ENCODE measurements around the gene LYST.

LYST gene

GRCh38 chr1:235835226-235835625, 31.5 kb downstream of the LYST start:
- Histone ChIP-seq H3K27me3 (ENCODE audit: control insufficient read depth in 1 of 2, insufficient read depth in 1 of 2, low read length in 2 of 2) (no peaks in the 10 kb centered on the region), H2AFZ (ENCODE audit: low read depth, low read length) (no peak overlapping the region), H3K14ac (ENCODE audit: low read length in 2 of 2) (no peak overlapping the region), H4K8ac (ENCODE audit: low read length) (no peak overlapping the region), H2BK5ac (ENCODE audit: low read depth, low read length, poor library complexity, severe bottlenecking) (no peak overlapping the region), H3K4me3 (ENCODE audit: insufficient read depth in 1 of 2, low read depth in 1 of 2, low read length in 2 of 2) (peak overlapping the region in 1 of 2 experiments; percentile 70), H3K36me3 (ENCODE audit: control insufficient read depth in 1 of 2, insufficient read depth in 2 of 2, low read depth in 1 of 2, low read length in 2 of 2) (peaks cover 0 to 15% of the 10 kb centered on the region in 2 experiments), H4K91ac (ENCODE audit: low read length) (no peak overlapping the region), H2AK5ac (ENCODE audit: low read length, severe bottlenecking) (no peak overlapping the region), H3K27ac (ENCODE audit: low read length, poor library complexity, severe bottlenecking) (no peak overlapping the region), H3K4me2 (ENCODE audit: low read length, poor library complexity, severe bottlenecking) (no peak overlapping the region), H3K23ac (ENCODE audit: low read length in 2 of 2) (no peak overlapping the region), H2BK120ac (ENCODE audit: low read depth, low read length) (no peak overlapping the region), H2BK15ac (ENCODE audit: low read depth, poor library complexity, severe bottlenecking) (no peak overlapping the region), H3K9ac (ENCODE audit: low read length) (peak overlapping the region; percentile 87), H3K18ac (ENCODE audit: low read depth in 1 of 2, low read length in 2 of 2) (no peak overlapping the region), H2BK12ac (ENCODE audit: low read length in 2 of 2) (no peak overlapping the region), H3K79me1 (replicated peaks; ENCODE audit: low read length, poor library complexity, severe bottlenecking) (peaks cover 1% of the 10 kb centered on the region), H3K4ac (ENCODE audit: low read depth in 1 of 2, low read length in 2 of 2) (no peak overlapping the region), H3K9me3 (ENCODE audit: control insufficient read depth, low read length) (no peaks in the 10 kb centered on the region), H3K4me1 (ENCODE audit: control insufficient read depth, insufficient read depth, low read depth, low read length) (peaks cover 1% of the 10 kb centered on the region)
- no peak for DNase-seq
- WGBS: 93% methylated on average over 4 of the region's 4 CpGs

GRCh38 chr1:235834620-235835019, 32.1 kb downstream of the LYST start:
- no peak overlapping the region for H3K4ac ChIP-seq (ENCODE audit: low read depth in 1 of 2, low read length in 2 of 2)
- H3K23ac ChIP-seq (ENCODE audit: low read length in 2 of 2): no peak overlapping the region
- no peak overlapping the region for H3K27ac ChIP-seq (ENCODE audit: low read length, poor library complexity, severe bottlenecking)
- peaks cover 0 to 21% of the 10 kb centered on the region in 2 experiments for H3K36me3 ChIP-seq (ENCODE audit: control insufficient read depth in 1 of 2, insufficient read depth in 2 of 2, low read depth in 1 of 2, low read length in 2 of 2)
- H3K14ac ChIP-seq (ENCODE audit: low read length in 2 of 2): no peak overlapping the region
- H2BK120ac ChIP-seq (ENCODE audit: low read depth, low read length): no peak overlapping the region
- DNase-seq: no peak
- H3K4me1 ChIP-seq (ENCODE audit: control insufficient read depth, insufficient read depth, low read depth, low read length): peaks cover 1% of the 10 kb centered on the region
- no peak overlapping the region for H3K18ac ChIP-seq (ENCODE audit: low read depth in 1 of 2, low read length in 2 of 2)
- no peak overlapping the region for H4K91ac ChIP-seq (ENCODE audit: low read length)
- H3K4me2 ChIP-seq (ENCODE audit: low read length, poor library complexity, severe bottlenecking): no peak overlapping the region
- 85% methylated on average over 6 of the region's 6 CpGs for WGBS
- H3K4me3 ChIP-seq (ENCODE audit: insufficient read depth in 1 of 2, low read depth in 1 of 2, low read length in 2 of 2): no peak overlapping the region
- no peak overlapping the region for H2BK15ac ChIP-seq (ENCODE audit: low read depth, poor library complexity, severe bottlenecking)
- no peaks in the 10 kb centered on the region for H3K27me3 ChIP-seq (ENCODE audit: control insufficient read depth in 1 of 2, insufficient read depth in 1 of 2, low read length in 2 of 2)
- H3K79me1 ChIP-seq (replicated peaks; ENCODE audit: low read length, poor library complexity, severe bottlenecking): peaks cover 1% of the 10 kb centered on the region
- H3K9me3 ChIP-seq (ENCODE audit: control insufficient read depth, low read length): no peaks in the 10 kb centered on the region
- peak overlapping the region; percentile 33 for H3K9ac ChIP-seq (ENCODE audit: low read length)
- H2BK12ac ChIP-seq (ENCODE audit: low read length in 2 of 2): no peak overlapping the region
- no peak overlapping the region for H4K8ac ChIP-seq (ENCODE audit: low read length)
- no peak overlapping the region for H2BK5ac ChIP-seq (ENCODE audit: low read depth, low read length, poor library complexity, severe bottlenecking)
- no peak overlapping the region for H2AFZ ChIP-seq (ENCODE audit: low read depth, low read length)
- H2AK5ac ChIP-seq (ENCODE audit: low read length, severe bottlenecking): no peak overlapping the region

GRCh38 chr1:235832011-235832410, 34.7 kb downstream of the LYST start:
- 100% methylated on average over 2 of the region's 2 CpGs for WGBS
- H3K23ac ChIP-seq (ENCODE audit: low read length in 2 of 2): no peak overlapping the region
- no peaks in the 10 kb centered on the region for H3K27me3 ChIP-seq (ENCODE audit: control insufficient read depth in 1 of 2, insufficient read depth in 1 of 2, low read length in 2 of 2)

GRCh38 chr1:235831148-235831547, 35.6 kb downstream of the LYST start:
- H3K27ac ChIP-seq (ENCODE audit: low read length, poor library complexity, severe bottlenecking): no peak overlapping the region
- H3K4ac ChIP-seq (ENCODE audit: low read depth in 1 of 2, low read length in 2 of 2): no peak overlapping the region
- no peak overlapping the region for H3K23ac ChIP-seq (ENCODE audit: low read length in 2 of 2)
- 75% methylated on average over 4 of the region's 5 CpGs for WGBS
- peaks cover 1% of the 10 kb centered on the region for H3K79me1 ChIP-seq (replicated peaks; ENCODE audit: low read length, poor library complexity, severe bottlenecking)
- no peak overlapping the region for H2BK120ac ChIP-seq (ENCODE audit: low read depth, low read length)
- H2BK15ac ChIP-seq (ENCODE audit: low read depth, poor library complexity, severe bottlenecking): no peak overlapping the region
- no peak overlapping the region for H2BK12ac ChIP-seq (ENCODE audit: low read length in 2 of 2)
- peaks cover 0 to 53% of the 10 kb centered on the region in 2 experiments for H3K36me3 ChIP-seq (ENCODE audit: control insufficient read depth in 1 of 2, insufficient read depth in 2 of 2, low read depth in 1 of 2, low read length in 2 of 2)
- no peak overlapping the region for H3K4me3 ChIP-seq (ENCODE audit: insufficient read depth in 1 of 2, low read depth in 1 of 2, low read length in 2 of 2)
- peak overlapping the region in 1 of 2 experiments; percentile 62 for H3K18ac ChIP-seq (ENCODE audit: low read depth in 1 of 2, low read length in 2 of 2)
- no peak overlapping the region for H3K14ac ChIP-seq (ENCODE audit: low read length in 2 of 2)
- peak; percentile 33 for DNase-seq
- no peak overlapping the region for H2AFZ ChIP-seq (ENCODE audit: low read depth, low read length)
- no peak overlapping the region for H4K8ac ChIP-seq (ENCODE audit: low read length)
- H3K27me3 ChIP-seq (ENCODE audit: control insufficient read depth in 1 of 2, insufficient read depth in 1 of 2, low read length in 2 of 2): no peaks in the 10 kb centered on the region
- no peak overlapping the region for H3K4me2 ChIP-seq (ENCODE audit: low read length, poor library complexity, severe bottlenecking)
- H3K4me1 ChIP-seq (ENCODE audit: control insufficient read depth, insufficient read depth, low read depth, low read length): peaks cover 1% of the 10 kb centered on the region
- no peak overlapping the region for H2BK5ac ChIP-seq (ENCODE audit: low read depth, low read length, poor library complexity, severe bottlenecking)
- no peak overlapping the region for H2AK5ac ChIP-seq (ENCODE audit: low read length, severe bottlenecking)
- H3K9ac ChIP-seq (ENCODE audit: low read length): peak overlapping the region; percentile 73
- no peak overlapping the region for H4K91ac ChIP-seq (ENCODE audit: low read length)
- H3K9me3 ChIP-seq (ENCODE audit: control insufficient read depth, low read length): no peaks in the 10 kb centered on the region

More at GRCh38 chr1:235832011-235832410, 34.7 kb downstream of the LYST start:
- Histone ChIP-seq H4K91ac (ENCODE audit: low read length) (no peak overlapping the region), H2BK12ac (ENCODE audit: low read length in 2 of 2) (no peak overlapping the region), H2AK5ac (ENCODE audit: low read length, severe bottlenecking) (no peak overlapping the region), H3K4ac (ENCODE audit: low read depth in 1 of 2, low read length in 2 of 2) (no peak overlapping the region), H3K36me3 (ENCODE audit: control insufficient read depth in 1 of 2, insufficient read depth in 2 of 2, low read depth in 1 of 2, low read length in 2 of 2) (peaks cover 0 to 45% of the 10 kb centered on the region in 2 experiments), H3K4me2 (ENCODE audit: low read length, poor library complexity, severe bottlenecking) (no peak overlapping the region), H4K8ac (ENCODE audit: low read length) (no peak overlapping the region), H3K4me1 (ENCODE audit: control insufficient read depth, insufficient read depth, low read depth, low read length) (peaks cover 1% of the 10 kb centered on the region), H3K4me3 (ENCODE audit: insufficient read depth in 1 of 2, low read depth in 1 of 2, low read length in 2 of 2) (no peak overlapping the region), H2AFZ (ENCODE audit: low read depth, low read length) (no peak overlapping the region), H2BK5ac (ENCODE audit: low read depth, low read length, poor library complexity, severe bottlenecking) (no peak overlapping the region), H3K27ac (ENCODE audit: low read length, poor library complexity, severe bottlenecking) (no peak overlapping the region), H3K14ac (ENCODE audit: low read length in 2 of 2) (no peak overlapping the region), H2BK15ac (ENCODE audit: low read depth, poor library complexity, severe bottlenecking) (no peak overlapping the region), H3K18ac (ENCODE audit: low read depth in 1 of 2, low read length in 2 of 2) (no peak overlapping the region), H3K79me1 (replicated peaks; ENCODE audit: low read length, poor library complexity, severe bottlenecking) (peaks cover 1% of the 10 kb centered on the region), H2BK120ac (ENCODE audit: low read depth, low read length) (no peak overlapping the region), H3K9ac (ENCODE audit: low read length) (peak overlapping the region; percentile 73), H3K9me3 (ENCODE audit: control insufficient read depth, low read length) (no peaks in the 10 kb centered on the region)
- no peak for DNase-seq

Data from mesenchymal stem cell (in vitro differentiated cells and primary cell).